T-cell (primary cell): ENCODE results near the gene PYURF. TPM values are rescaled to one million over a fixed set of nuclear protein-coding genes. Genes with fewer than 3 reads are reported as not detected.

Experiments
- ATAC-seq, 4 experiments: fragments of 200-7000 bp in 3 of 4; fragments of 150-1000 bp in 1 of 4; cut with Tn5 transposase; replicated peaks in 1 of 4; 1 replicate in 3 of 4; 2 replicates in 1 of 4; pipeline ENCODE4 v1.10.0; 2021; ENCODE audit warnings: moderate library complexity in 3 of 4, mild to moderate bottlenecking in 2 of 4, moderate number of reproducible peaks in 1 of 4
- CTCF ChIA-PET, 2 donors: fragments of 300-600 bp; sonication (Branson Sonifier 250); formaldehyde crosslinking; loops; one replicate each; lab custom pipeline; 2022; ENCODE audit warnings: antibody characterized with exemption in 2 of 2; lab: Charles Lee
- POLR2A ChIA-PET, 2 donors: fragments of 300-600 bp; sonication (Branson Sonifier 250); formaldehyde crosslinking; loops; one replicate each; lab custom pipeline; 2022; ENCODE audit warnings: antibody characterized with exemption in 2 of 2; lab: Charles Lee
- DNase-seq, 35 experiments: peaks; one replicate each; pipeline versions ENCODE4 v3.0.0 to v3.0.0-alpha.2; 2013 to 2023
- H3K27ac ChIP-seq: one replicate; pipeline ENCODE4 v1.5.1; 2013; ENCODE audit warnings: low read length
- H3K27me3 ChIP-seq, 2 experiments: replicated peaks in 1 of 2; 1 replicate in 1 of 2; 2 replicates in 1 of 2; pipeline versions ENCODE4 v1.6.1 to v1.7.0; 2013; ENCODE audit warnings: low read length in 1 of 2, mixed read lengths in 1 of 2; ENCODE audit not compliant: control insufficient read depth in 2 of 2, insufficient read depth in 2 of 2; ENCODE audit errors: extremely low read depth in 1 of 2
- H3K36me3 ChIP-seq, 2 donors: 1 replicate in 1 of 2; 2 replicates in 1 of 2; pipeline versions ENCODE4 v1.6.1 to v1.7.0; 2013; ENCODE audit warnings: low read length in 1 of 2; ENCODE audit not compliant: control insufficient read depth in 2 of 2, insufficient read depth in 1 of 2; ENCODE audit errors: extremely low read depth in 1 of 2
- H3K4me1 ChIP-seq, 2 experiments: 1 replicate in 1 of 2; 2 replicates in 1 of 2; pipeline versions ENCODE4 v1.6.1 to v1.7.0; 2013; ENCODE audit warnings: low read length in 2 of 2, mixed read lengths in 1 of 2; ENCODE audit not compliant: insufficient read depth in 2 of 2, control insufficient read depth in 1 of 2; ENCODE audit errors: extremely low read depth in 1 of 2
- H3K4me3 ChIP-seq, 2 donors: 1 replicate in 1 of 2; 2 replicates in 1 of 2; pipeline versions ENCODE4 v1.5.1 to v1.7.0; 2013; ENCODE audit warnings: mild to moderate bottlenecking in 2 of 2, low read length in 1 of 2, moderate library complexity in 1 of 2; ENCODE audit not compliant: control insufficient read depth in 1 of 2; ENCODE audit errors: extremely low read depth in 1 of 2
- H3K9me3 ChIP-seq: 2 replicates; pipeline ENCODE4 v1.7.0; 2013
- H3K27ac Mint-ChIP-seq, 2 donors: one replicate each; pipeline ENCODE4 v1.8.0; 2020 to 2021; ENCODE audit warnings: mild to moderate bottlenecking in 2 of 2, mixed read lengths in 2 of 2
- H3K27me3 Mint-ChIP-seq, 2 donors: one replicate each; pipeline ENCODE4 v1.8.0; 2021 to 2022; ENCODE audit warnings: mixed read lengths in 2 of 2
- H3K36me3 Mint-ChIP-seq: one replicate; pipeline ENCODE4 v1.8.0; 2021; ENCODE audit warnings: mixed read lengths
- H3K4me1 Mint-ChIP-seq, 3 donors: one replicate each; pipeline ENCODE4 v1.8.0; 2020 to 2022; ENCODE audit warnings: mixed read lengths in 3 of 3, mild to moderate bottlenecking in 1 of 3
- H3K4me3 Mint-ChIP-seq, 3 donors: one replicate each; pipeline ENCODE4 v1.8.0; 2020 to 2022; ENCODE audit warnings: mild to moderate bottlenecking in 3 of 3, mixed read lengths in 3 of 3, moderate library complexity in 3 of 3
- H3K9me3 Mint-ChIP-seq, 3 donors: one replicate each; pipeline ENCODE4 v1.8.0; 2020 to 2022; ENCODE audit warnings: mixed read lengths in 3 of 3
- WGBS: methylation state at CpG from one replicate; pipeline ENCODE4 v1.1.5; 2013; ENCODE audit warnings: missing lambda C conversion rate; ENCODE audit not compliant: insufficient coverage; 5-methylcytosine and 5-hydroxymethylcytosine counted together
- total RNA-seq, 35 experiments: library from RNA in 6 of 35; stranded (reverse) in 6 of 35; fragments of 120-200 nt in 1 of 35; gene quantifications; one replicate each; pipeline versions ENCODE4 v1.2.1 to v1.2.4 and lab custom pipeline; 2013 to 2026

Gene PYURF
- total RNA-seq, 5 donors from 2014 or later (not counting 1 experiment from before 2014, with no cell fraction given): 39.9 to 60.7 (median 53.7) TPM

DNA sequence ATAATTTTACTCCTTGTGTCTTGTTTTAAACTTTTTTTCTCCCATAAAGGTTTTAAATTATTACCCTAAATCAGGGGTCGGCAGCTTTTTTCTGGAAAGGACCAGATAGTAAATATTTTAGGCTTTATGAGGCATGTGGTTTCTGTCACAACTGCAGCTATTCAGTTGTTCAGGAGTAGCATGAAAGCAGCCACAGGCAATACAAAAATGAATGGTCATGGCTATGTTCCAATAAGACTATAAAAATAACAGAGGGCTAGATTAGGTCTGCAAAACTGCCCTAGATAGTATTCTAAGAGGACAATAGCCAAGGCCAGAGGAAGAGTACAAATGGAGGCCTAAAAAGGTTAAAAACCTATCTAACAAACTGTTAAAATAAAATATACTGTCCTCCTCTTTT is 42.0 kb downstream of the PYURF start:
- peaks cover 0 to 2% (median under 1%) of the 10 kb centered on the region in 3 donors for H3K4me1 Mint-ChIP-seq
- no peaks in the 10 kb centered on the region for H3K9me3 Mint-ChIP-seq
- ChIA-PET CTCF (no interaction called here), POLR2A (interaction anchor here in 1 of 2 donors (0.5 kb wide), 1 partner anchor 222 kb away, joined by 5 read pairs; no protein-coding TSS in a partner anchor)
- DNase-seq (no peak), ATAC-seq (no peak)
- no peak overlapping the region for H3K4me3 Mint-ChIP-seq
- Histone ChIP-seq H3K4me3 (no peak overlapping the region), H3K27ac (no peak overlapping the region), H3K27me3 (no peaks in the 10 kb centered on the region), H3K36me3 (peaks cover 0 to 4% of the 10 kb centered on the region in 2 donors), H3K9me3 (no peaks in the 10 kb centered on the region), H3K4me1 (no peaks in the 10 kb centered on the region)
- peaks cover 38% of the 10 kb centered on the region for H3K36me3 Mint-ChIP-seq
- WGBS: no CpG with 5 or more reads among the region's 1 CpG
- no peak overlapping the region for H3K27ac Mint-ChIP-seq
- no peaks in the 10 kb centered on the region for H3K27me3 Mint-ChIP-seq

DNA sequence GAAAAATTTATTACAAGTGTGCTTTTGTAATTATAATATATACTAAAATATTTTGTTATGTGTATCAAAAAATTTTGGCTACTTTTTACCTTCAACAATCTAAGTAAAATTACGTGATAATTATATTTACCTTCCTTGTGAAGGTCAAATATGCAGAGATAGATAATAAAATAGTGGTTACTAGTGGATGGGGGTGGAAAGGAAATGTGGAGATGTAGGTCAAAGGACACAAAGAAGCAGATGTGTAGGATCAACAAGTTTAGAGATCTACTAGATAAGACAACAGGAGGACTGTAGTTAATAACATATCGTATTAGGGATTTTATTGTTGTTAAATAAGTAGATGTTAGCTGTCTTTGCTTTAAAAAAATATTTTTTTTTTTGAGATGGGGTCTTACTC is 45.3 kb downstream of the PYURF start:
- CTCF ChIA-PET: interaction anchor here in 1 of 2 donors (0.8 kb wide), 1 partner anchor 21 kb away, joined by 4 read pairs; no protein-coding TSS in a partner anchor
- POLR2A ChIA-PET: interaction anchor here (0.6 to 0.7 kb wide), 2 partner anchors 39 to 226 kb away, joined by 4 to 13 read pairs; no protein-coding TSS in a partner anchor

DNA sequence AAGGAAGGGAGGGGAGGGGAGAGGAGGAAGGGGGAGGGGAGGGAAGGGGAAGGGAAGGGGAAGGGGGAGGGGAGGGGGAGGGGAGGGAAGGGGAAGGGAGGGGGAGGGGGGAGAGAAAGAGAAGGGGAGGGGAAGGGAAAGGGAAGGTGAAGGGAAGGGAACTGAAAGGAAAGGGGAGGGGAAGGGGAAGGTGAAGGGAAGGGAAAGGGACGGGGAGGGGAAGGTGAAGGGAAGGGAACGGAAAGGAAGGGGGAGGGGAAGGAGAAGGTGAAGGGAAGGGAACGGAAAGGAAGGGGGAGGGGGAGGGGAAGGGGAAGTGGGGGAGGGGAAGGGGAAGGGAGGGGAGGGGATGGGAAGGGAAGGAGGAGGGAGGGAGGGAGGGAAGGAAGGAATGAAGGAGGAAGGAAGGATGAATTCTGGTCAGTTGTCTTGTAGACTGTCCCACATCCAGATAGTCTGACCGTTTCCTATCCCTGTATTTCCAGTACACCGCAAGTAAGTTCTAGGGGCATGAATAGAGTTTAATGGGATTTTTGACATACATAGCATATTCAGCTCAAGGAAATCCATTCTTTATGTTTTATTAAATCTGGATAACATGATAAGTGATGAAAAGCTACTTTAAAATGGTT is 46.2 kb downstream of the PYURF start:
- Mint-ChIP-seq H3K4me3 (no peak overlapping the region), H3K36me3 (peaks cover 52% of the 10 kb centered on the region), H3K4me1 (peaks cover 0 to 6% (median 4%) of the 10 kb centered on the region in 3 donors), H3K9me3 (no peaks in the 10 kb centered on the region), H3K27ac (no peak overlapping the region), H3K27me3 (no peaks in the 10 kb centered on the region)
- ChIA-PET CTCF (interaction anchor here in 1 of 2 donors (0.8 kb wide), 1 partner anchor 22 kb away, joined by 4 read pairs; no protein-coding TSS in a partner anchor), POLR2A (interaction anchor here (0.6 kb wide), 2 partner anchors 115 to 225 kb away, joined by 5 to 13 read pairs; no protein-coding TSS in a partner anchor)
- DNase-seq (no peak), ATAC-seq (no peak)
- no peaks in the 10 kb centered on the region for H3K27me3 ChIP-seq
- no CpG with 5 or more reads among the region's 5 CpGs for WGBS
- H3K27ac ChIP-seq: no peak overlapping the region
- no peak overlapping the region for H3K4me3 ChIP-seq
- H3K9me3 ChIP-seq: no peaks in the 10 kb centered on the region
- H3K36me3 ChIP-seq: peaks cover 0 to 9% of the 10 kb centered on the region in 2 donors
- no peaks in the 10 kb centered on the region for H3K4me1 ChIP-seq

More for the DNA sequence above, 45.3 kb downstream of the PYURF start:
- no peak overlapping the region for H3K4me3 ChIP-seq
- H3K36me3 Mint-ChIP-seq: peaks cover 50% of the 10 kb centered on the region
- no CpG with 5 or more reads among the region's 2 CpGs for WGBS
- H3K4me1 ChIP-seq: no peaks in the 10 kb centered on the region
- no peak overlapping the region for H3K4me3 Mint-ChIP-seq
- peaks cover 0 to 4% of the 10 kb centered on the region in 2 donors for H3K36me3 ChIP-seq
- no peak for ATAC-seq
- H3K27ac ChIP-seq: no peak overlapping the region
- no peak overlapping the region for H3K27ac Mint-ChIP-seq
- no peaks in the 10 kb centered on the region for H3K27me3 Mint-ChIP-seq
- no peaks in the 10 kb centered on the region for H3K9me3 ChIP-seq
- no peak for DNase-seq
- H3K4me1 Mint-ChIP-seq: peaks cover 0 to 6% (median 4%) of the 10 kb centered on the region in 3 donors
- no peaks in the 10 kb centered on the region for H3K9me3 Mint-ChIP-seq
- H3K27me3 ChIP-seq: no peaks in the 10 kb centered on the region

Other genes with a start within 250 kb of the PYURF start
- 10 to 100 TPM; 74.2 to 91.1 (median 84.8) TPM for gene PPM1K, start 239.2 kb downstream of the PYURF start, total RNA-seq
- gene HERC6, start 144.9 kb downstream of the PYURF start, total RNA-seq: 10 to 100 TPM; 13.9 to 25.2 (median 19.7) TPM
- 10 to 100 TPM in 4 of 5 donors, 1 to 10 TPM in 1; 8.1 to 15.5 (median 11.4) TPM for gene HERC5, start 66.7 kb downstream of the PYURF start, total RNA-seq
- gene HERC3, start 68.7 kb upstream of the PYURF start, total RNA-seq: 10 to 100 TPM; 68.4 to 91.5 (median 73.6) TPM
- 10 to 100 TPM in 2 of 5 donors, 1 to 10 TPM in 3; 1.2 to 10.4 (median 2.3) TPM for gene NAP1L5, start 174.1 kb upstream of the PYURF start, total RNA-seq